HG02610 (cell line): ENCODE data around the gene EML3.

Experiments
- ATAC-seq: cut with Tn5 transposase; IDR thresholded peaks from one replicate; pipeline ENCODE4 v1.9.1; 2021; ENCODE audit warnings: mild to moderate bottlenecking, moderate library complexity; ENCODE audit not compliant: unreplicated experiment

The EML3 gene

DNA sequence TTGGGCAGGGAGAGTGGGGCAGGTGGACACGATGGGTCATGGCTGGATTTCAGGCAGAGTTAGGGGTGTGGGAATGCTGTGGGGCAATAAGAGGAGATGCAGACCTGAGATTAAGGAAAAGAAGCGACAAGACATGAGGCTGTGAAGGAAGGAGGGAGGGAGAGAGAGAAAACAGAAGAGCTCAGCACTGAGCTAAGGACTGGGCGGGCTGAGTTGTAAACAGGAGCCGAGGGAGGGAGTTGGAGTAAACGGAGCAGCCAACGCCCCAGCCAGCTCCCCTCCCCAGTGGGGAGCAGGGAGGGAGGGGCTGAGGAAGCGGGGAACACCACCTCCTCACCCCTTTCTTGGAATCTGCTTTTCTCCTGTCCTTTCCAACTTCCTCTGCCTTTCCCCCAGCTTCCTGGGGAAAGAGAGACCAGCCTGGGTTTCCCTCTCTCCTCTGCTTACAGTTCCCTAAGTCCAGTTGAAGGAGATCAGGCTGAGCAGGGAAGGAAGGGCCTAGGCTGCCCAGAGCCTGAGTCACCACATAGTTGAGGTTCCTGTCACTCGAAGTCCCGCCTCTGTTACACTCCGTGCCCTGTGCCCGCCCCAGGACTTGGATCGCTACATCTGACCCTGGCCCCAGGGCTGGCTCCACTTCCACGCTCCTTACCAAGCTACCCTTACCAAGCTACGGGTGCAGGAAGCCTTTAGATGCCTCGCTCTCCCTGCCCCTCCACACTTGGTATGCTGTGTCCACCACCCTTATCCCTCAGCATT is 59.3 kb downstream of the EML3 start:
- ATAC-seq: no peak

DNA sequence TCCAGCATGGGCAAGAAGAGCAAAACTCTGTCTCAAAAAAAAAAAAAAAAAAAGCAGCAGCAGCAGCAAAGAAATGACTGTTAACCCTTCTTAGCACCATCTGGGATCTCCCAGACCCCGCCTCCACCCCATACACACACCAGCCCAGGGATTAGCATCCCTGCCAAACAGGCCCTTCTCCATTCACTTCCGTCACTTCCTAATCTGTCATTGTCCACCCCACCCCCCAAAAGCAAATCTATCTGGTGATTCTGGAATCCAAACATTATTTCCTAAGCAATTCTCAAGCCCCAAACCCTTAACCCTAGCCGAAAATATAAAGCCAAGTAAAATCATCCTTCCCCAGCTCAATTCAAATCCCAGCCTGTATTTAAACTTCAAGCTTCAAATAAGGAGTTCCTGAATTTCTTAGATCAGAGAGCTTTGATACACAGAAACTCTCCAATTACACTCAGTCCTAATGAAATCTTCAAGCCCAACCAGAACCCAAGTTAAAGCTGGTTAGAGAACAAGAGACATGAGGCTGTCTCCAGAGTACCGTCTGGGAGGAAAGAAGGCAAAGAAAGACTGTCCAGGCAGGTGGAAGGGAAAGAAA is 60.0 kb downstream of the EML3 start:
- ATAC-seq: no peak
